ENCODE results near the gene FGF14.

FGF14 gene

GRCh38 chr13:102401766-102402165, at the start of gene FGF14:
FGF14 (minus strand) TSS chr13:102402048.
- DNase-seq = no peak

- DNase-seq = no peak
Measured at GRCh38 chr13:102443249-102443648, 41.4 kb upstream of the FGF14 start.

GRCh38 chr13:102441085-102441484, 39.2 kb upstream of the FGF14 start:
- no peak for DNase-seq

- DNase-seq = no peak
Measured at GRCh38 chr13:102440259-102440936, 38.5 kb upstream of the FGF14 start.

GRCh38 chr13:102422690-102423089, 20.8 kb upstream of the FGF14 start:
- DNase-seq = no peak

- no peak for DNase-seq
Measured at GRCh38 chr13:102405499-102406100, 3.8 kb upstream of the FGF14 start.

GRCh38 chr13:102402290-102402689, 442 bp upstream of the FGF14 start:
- no peak for DNase-seq

- no peak for DNase-seq
Measured at GRCh38 chr13:102401265-102401664, 583 bp downstream of the FGF14 start.

- DNase-seq = no peak
Measured at GRCh38 chr13:102400675-102401145, 1.1 kb downstream of the FGF14 start.

- DNase-seq = no peak
Measured at GRCh38 chr13:102399791-102400674, 1.8 kb downstream of the FGF14 start.

GRCh38 chr13:102395939-102396338, 5.9 kb downstream of the FGF14 start:
- no peak for DNase-seq

- DNase-seq = no peak
Measured at GRCh38 chr13:102395174-102395573, 6.7 kb downstream of the FGF14 start.

GRCh38 chr13:102394158-102395053, 7.4 kb downstream of the FGF14 start:
- DNase-seq = peak; percentile 66

GRCh38 chr13:102392481-102393209, 9.2 kb downstream of the FGF14 start:
- no peak for DNase-seq

GRCh38 chr13:102386461-102386860, 15.4 kb downstream of the FGF14 start:
- no peak for DNase-seq

- no peak for DNase-seq
Measured at GRCh38 chr13:102380012-102380411, 21.8 kb downstream of the FGF14 start.

GRCh38 chr13:102376318-102376717, 25.5 kb downstream of the FGF14 start:
- DNase-seq = no peak

GRCh38 chr13:102374726-102375125, 27.1 kb downstream of the FGF14 start:
- no peak for DNase-seq

GRCh38 chr13:102374233-102374632, 27.6 kb downstream of the FGF14 start:
- DNase-seq = no peak

GRCh38 chr13:102373221-102373620, 28.6 kb downstream of the FGF14 start:
- no peak for DNase-seq

GRCh38 chr13:102369302-102369701, 32.5 kb downstream of the FGF14 start:
- DNase-seq = no peak

- DNase-seq = no peak
Measured at GRCh38 chr13:102367836-102368235, 34.0 kb downstream of the FGF14 start.

All from GOT3 (cell line).